ENCODE measurements around the gene SDHA. TPM values are rescaled to one million over a fixed set of nuclear protein-coding genes. Genes with fewer than 3 reads are reported as not detected.

The SDHA gene
- total RNA-seq, 1 experiment from 2014 or later, result 75.0 TPM

GRCh38 chr5:170971-171800, 46.9 kb upstream of the SDHA start:
- Mint-ChIP-seq H3K4me1 (ENCODE audit: insufficient read depth, unreplicated experiment) (peaks cover 7% of the 10 kb centered on the region), H3K4me3 (ENCODE audit: unreplicated experiment) (no peak overlapping the region), H3K27ac (ENCODE audit: low read depth, unreplicated experiment) (no peak overlapping the region), H3K27me3 (ENCODE audit: insufficient read depth, unreplicated experiment) (peaks cover 20% of the 10 kb centered on the region), H3K9me3 (ENCODE audit: unreplicated experiment) (no peaks in the 10 kb centered on the region), H3K36me3 (ENCODE audit: insufficient read depth, unreplicated experiment) (no peaks in the 10 kb centered on the region)
- intact Hi-C loops (cut with micrococcal nuclease), result no loop called here
- BruUV-seq (replicated peaks), result no TSS peak
- ChIA-PET CTCF (interaction anchor here (1.0 kb wide), 1 partner anchor 17 kb away, joined by 4 read pairs; no protein-coding TSS in a partner anchor), POLR2A (no interaction called here)
- TF ChIP-seq CTCF (IDR thresholded peaks at IDR 0.05; ENCODE audit: unreplicated experiment), result no peak
- no peak for DNase-seq (ENCODE audit: unreplicated experiment)

- H3K4me3 Mint-ChIP-seq (ENCODE audit: unreplicated experiment), result no peak overlapping the region
- ChIA-PET POLR2A (no interaction called here), CTCF (interaction anchor here (1.0 kb wide), 1 partner anchor 16 kb away, joined by 4 read pairs; no protein-coding TSS in a partner anchor)
- intact Hi-C loops (cut with micrococcal nuclease), result no loop called here
- H3K36me3 Mint-ChIP-seq (ENCODE audit: insufficient read depth, unreplicated experiment), result no peaks in the 10 kb centered on the region
- no TSS peak for BruUV-seq (replicated peaks)
- peaks cover 24% of the 10 kb centered on the region for H3K27me3 Mint-ChIP-seq (ENCODE audit: insufficient read depth, unreplicated experiment)
- no peak overlapping the region for H3K27ac Mint-ChIP-seq (ENCODE audit: low read depth, unreplicated experiment)
- TF ChIP-seq CTCF (IDR thresholded peaks at IDR 0.05; ENCODE audit: unreplicated experiment), result no peak
- no peaks in the 10 kb centered on the region for H3K9me3 Mint-ChIP-seq (ENCODE audit: unreplicated experiment)
- H3K4me1 Mint-ChIP-seq (ENCODE audit: insufficient read depth, unreplicated experiment), result peaks cover 7% of the 10 kb centered on the region
- DNase-seq (ENCODE audit: unreplicated experiment), result no peak
Observed at GRCh38 chr5:171801-172331, 46.3 kb upstream of the SDHA start.

GRCh38 chr5:172421-172820, 45.7 kb upstream of the SDHA start:
- intact Hi-C loops (cut with micrococcal nuclease), result no loop called here
- no TSS peak for BruUV-seq (replicated peaks)

More at GRCh38 chr5:172421-172820, 45.7 kb upstream of the SDHA start:
- Mint-ChIP-seq H3K36me3 (ENCODE audit: insufficient read depth, unreplicated experiment) (no peaks in the 10 kb centered on the region), H3K4me1 (ENCODE audit: insufficient read depth, unreplicated experiment) (peaks cover 7% of the 10 kb centered on the region), H3K9me3 (ENCODE audit: unreplicated experiment) (no peaks in the 10 kb centered on the region), H3K27me3 (ENCODE audit: insufficient read depth, unreplicated experiment) (peaks cover 29% of the 10 kb centered on the region), H3K4me3 (ENCODE audit: unreplicated experiment) (no peak overlapping the region), H3K27ac (ENCODE audit: low read depth, unreplicated experiment) (no peak overlapping the region)
- DNase-seq (ENCODE audit: unreplicated experiment), result no peak
- POLR2A ChIA-PET, result no interaction called here
- CTCF ChIA-PET, result interaction anchor here (1.0 kb wide), 1 partner anchor 16 kb away, joined by 4 read pairs; no protein-coding TSS in a partner anchor
- TF ChIP-seq CTCF (IDR thresholded peaks at IDR 0.05; ENCODE audit: unreplicated experiment), result no peak

Data from MCF 10A (cell line).